Measurements from ENCODE around the gene MSANTD1.

MSANTD1 gene

DNA sequence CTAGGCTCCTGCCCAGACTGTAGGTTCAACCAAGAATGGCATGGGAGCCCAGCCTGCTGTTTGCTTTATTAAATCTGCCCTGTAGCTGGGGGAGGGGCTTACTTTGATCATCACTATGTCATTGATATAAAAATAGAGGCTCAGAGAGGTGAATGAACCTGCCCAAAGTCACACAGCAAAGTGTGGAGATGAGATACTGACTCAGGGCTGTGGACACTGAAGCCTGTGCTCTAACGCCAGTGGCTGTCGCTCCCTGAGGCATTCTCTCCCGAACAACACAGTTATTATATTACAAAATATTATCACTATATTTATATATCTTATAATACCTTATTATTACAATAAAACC is 3.5 kb downstream of the MSANTD1 start:
- no peak overlapping the region for H3K4me3 ChIP-seq (replicated peaks in 1 of 2; ENCODE audit: low read depth in 2 of 2, low read length in 2 of 2)
- TF ChIP-seq, protein P1, sequence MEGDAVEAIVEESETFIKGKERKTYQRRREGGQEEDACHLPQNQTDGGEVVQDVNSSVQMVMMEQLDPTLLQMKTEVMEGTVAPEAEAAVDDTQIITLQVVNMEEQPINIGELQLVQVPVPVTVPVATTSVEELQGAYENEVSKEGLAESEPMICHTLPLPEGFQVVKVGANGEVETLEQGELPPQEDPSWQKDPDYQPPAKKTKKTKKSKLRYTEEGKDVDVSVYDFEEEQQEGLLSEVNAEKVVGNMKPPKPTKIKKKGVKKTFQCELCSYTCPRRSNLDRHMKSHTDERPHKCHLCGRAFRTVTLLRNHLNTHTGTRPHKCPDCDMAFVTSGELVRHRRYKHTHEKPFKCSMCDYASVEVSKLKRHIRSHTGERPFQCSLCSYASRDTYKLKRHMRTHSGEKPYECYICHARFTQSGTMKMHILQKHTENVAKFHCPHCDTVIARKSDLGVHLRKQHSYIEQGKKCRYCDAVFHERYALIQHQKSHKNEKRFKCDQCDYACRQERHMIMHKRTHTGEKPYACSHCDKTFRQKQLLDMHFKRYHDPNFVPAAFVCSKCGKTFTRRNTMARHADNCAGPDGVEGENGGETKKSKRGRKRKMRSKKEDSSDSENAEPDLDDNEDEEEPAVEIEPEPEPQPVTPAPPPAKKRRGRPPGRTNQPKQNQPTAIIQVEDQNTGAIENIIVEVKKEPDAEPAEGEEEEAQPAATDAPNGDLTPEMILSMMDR (IDR thresholded peaks at IDR 0.05; ENCODE audit: low read depth, low read length): no peak
- no peak for DNase-seq (ENCODE audit: low read depth in 2 of 2)

DNA sequence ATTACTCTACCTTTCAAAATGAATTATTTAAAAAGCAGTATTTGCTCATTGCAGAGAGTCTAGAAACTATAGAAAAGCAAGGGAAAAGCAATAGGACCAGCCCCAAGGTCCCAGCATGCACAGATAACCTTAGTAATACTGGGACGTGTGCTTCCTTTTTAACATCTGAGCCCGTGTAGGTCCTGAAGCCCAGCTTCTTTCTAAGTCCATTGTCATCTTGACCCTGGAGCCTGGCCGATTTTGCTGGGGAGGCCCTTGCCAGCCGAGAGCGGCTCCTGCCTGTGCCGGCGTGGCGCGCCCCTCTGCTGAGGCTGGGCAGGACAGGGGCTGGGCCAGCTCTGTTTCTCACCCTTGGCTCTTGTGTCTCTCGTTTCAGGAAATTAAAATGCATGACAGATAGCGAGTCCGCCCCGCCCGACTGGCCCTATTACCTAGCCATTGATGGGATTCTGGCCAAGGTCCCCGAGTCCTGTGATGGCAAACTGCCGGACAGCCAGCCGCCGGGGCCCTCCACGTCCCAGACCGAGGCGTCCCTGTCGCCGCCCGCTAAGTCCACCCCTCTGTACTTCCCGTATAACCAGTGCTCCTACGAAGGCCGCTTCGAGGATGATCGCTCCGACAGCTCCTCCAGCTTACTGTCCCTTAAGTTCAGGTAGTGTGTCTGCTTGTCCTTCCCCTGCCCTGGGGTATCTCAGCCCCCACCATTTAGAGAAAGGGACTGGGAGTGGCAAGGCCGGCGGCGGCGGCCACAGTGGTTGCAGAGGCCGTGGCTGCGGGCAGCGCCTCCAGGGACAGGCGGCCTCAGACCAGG is 4.1 kb downstream of the MSANTD1 start:
- DNase-seq (ENCODE audit: low read depth in 2 of 2): no peak
- TF ChIP-seq, protein P1 (IDR thresholded peaks at IDR 0.05; ENCODE audit: low read depth, low read length): no peak

DNA sequence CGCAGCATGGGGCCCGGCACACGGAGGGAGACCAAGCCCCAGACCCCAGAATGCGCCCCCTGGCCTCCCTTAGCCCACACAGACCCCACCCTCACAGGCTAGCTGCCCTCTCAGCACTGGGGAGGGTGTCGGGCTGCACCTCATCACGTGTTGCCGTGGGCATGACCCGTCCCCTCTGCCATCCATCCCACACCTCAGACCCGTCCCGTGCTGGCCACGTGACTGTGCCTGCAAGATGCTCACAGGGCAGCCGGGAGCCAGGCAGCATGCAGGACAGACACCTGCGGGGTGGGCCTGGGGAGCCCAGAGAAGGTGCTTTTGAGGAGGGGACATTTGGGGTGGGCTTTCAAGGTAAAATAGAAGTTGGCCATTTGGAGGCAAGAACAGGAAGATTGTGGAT is 4.8 kb downstream of the MSANTD1 start:
- TF ChIP-seq, protein P1 (IDR thresholded peaks at IDR 0.05; ENCODE audit: low read depth, low read length): no peak
- H3K4me3 ChIP-seq (replicated peaks in 1 of 2; ENCODE audit: low read depth in 2 of 2, low read length in 2 of 2): no peak overlapping the region
- DNase-seq (ENCODE audit: low read depth in 2 of 2): no peak

More for the DNA sequence above, 4.1 kb downstream of the MSANTD1 start:
- H3K4me3 ChIP-seq (replicated peaks in 1 of 2; ENCODE audit: low read depth in 2 of 2, low read length in 2 of 2): no peak overlapping the region

DNA sequence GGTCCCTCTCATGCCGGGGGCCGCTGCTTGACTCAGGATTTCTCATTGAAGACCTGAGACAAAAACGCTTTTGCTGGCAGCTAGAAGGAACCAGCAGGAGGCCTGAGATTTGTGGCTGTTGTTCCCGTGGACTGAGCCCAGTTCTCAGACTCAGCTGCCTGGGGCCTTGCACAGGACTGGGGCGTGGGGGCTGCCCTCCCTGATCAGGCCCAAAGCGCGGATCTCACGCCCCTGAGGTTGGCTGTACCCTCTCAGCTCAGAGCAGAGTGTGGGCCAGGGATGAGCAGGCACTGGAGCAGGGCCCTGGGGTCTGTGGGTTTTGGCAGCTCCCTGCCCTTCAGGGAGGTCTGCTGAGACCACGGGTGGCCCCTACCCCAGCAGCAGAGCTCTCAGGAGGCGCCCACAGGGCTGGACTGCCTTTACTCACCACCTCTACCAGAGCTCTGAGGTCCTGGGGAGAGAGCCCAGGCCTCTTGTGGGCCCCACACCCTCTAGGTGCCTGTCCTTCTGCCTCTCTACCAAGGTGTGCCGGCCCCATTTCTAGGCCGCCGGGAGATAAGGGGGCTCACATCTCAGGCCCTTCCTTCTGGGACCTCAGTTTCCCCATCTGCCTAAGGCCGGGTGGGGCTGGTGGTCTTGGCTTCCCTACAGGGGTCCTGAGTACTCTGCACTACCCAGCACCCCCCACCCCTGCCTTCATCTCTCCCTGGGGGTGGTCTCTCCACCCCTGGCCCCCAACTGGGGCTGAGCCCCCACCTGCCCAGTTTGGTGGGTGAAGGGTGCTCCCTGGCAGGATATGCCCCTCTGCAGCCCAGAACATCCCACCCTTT is 5.6 kb downstream of the MSANTD1 start:
- TF ChIP-seq, protein P1 (IDR thresholded peaks at IDR 0.05; ENCODE audit: low read depth, low read length): no peak
- no peak for DNase-seq (ENCODE audit: low read depth in 2 of 2)
- no peak overlapping the region for H3K4me3 ChIP-seq (replicated peaks in 1 of 2; ENCODE audit: low read depth in 2 of 2, low read length in 2 of 2)

DNA sequence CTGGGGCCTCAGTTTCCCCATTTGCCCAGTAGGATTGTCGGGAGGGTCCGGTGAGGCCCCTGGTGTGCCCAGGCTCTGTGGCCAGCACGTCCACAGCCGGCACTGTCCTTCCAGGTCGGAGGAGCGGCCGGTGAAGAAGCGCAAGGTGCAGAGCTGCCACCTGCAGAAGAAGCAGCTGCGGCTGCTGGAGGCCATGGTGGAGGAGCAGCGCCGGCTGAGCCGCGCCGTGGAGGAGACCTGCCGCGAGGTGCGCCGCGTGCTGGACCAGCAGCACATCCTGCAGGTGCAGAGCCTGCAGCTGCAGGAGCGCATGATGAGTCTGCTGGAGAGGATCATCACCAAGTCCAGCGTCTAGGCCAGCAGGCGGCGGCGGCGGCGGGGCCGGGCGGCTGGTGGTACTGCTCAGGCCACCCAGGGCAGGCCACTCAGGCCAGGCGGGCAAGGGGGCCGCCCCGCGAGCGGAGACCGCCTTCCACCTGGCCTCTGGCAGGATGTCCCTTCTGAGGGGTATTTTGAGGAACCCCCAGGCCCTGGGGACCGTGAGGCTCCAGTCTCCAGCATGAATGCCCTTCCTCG is 6.7 kb downstream of the MSANTD1 start:
- no peak for DNase-seq (ENCODE audit: low read depth in 2 of 2)
- no peak overlapping the region for H3K4me3 ChIP-seq (replicated peaks in 1 of 2; ENCODE audit: low read depth in 2 of 2, low read length in 2 of 2)
- TF ChIP-seq, protein P1 (IDR thresholded peaks at IDR 0.05; ENCODE audit: low read depth, low read length): no peak

DNA sequence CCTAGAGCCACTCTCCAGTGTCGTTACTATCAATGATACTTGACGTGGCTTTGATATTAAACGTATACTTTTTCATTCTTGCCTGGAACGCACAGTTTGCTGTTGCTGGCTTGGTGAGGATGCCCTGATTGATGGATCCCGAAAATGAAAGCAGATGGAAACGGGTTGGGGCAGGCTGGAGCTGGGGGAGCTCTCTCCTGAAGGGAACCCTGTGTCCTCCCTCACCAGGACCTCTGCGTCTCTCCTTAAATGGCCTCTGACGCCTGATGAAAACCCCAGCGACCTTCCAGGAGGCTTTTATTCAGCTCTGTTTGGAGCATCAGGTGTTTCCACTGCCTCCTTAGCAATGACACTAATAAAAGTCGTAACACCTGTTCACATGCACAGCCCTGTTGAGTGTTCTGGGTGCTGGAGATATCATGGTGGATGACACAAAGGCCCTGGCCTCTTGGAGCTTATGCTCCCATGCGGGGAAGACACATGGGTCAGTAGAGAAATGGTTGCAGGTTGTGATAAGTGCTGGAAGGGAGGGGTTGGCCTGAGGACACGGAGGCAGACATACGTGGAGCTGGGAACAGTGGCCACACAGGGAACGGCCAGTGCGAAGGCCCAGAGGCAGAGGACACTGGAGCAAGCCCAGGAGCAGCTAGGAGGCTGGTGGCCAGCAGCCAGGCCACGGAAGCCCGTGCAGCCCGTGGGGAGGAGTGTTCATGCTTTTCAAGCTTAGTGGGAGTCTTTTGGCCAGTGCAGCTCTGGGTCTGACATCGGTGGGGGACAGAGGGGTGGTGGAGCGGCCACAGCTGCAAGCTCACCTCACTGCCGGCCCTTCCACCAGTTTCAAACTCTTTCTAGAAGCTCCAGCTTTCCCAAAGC is 7.5 kb downstream of the MSANTD1 start:
- H3K4me3 ChIP-seq (replicated peaks in 1 of 2; ENCODE audit: low read depth in 2 of 2, low read length in 2 of 2): no peak overlapping the region
- no peak for DNase-seq (ENCODE audit: low read depth in 2 of 2)
- TF ChIP-seq, protein P1 (IDR thresholded peaks at IDR 0.05; ENCODE audit: low read depth, low read length): no peak
